Naive thymus-derived CD8-positive, alpha-beta T cell (primary cell): ENCODE results near the gene TFRC. TPM values are rescaled to one million over a fixed set of nuclear protein-coding genes. Genes with fewer than 3 reads are reported as not detected.
A peak's percentile ranks its signal among the peaks of the same experiment; 100 is the strongest.
"Not testable (repeated sequence)": the region's sequence is repeated elsewhere in the genome, so short reads cannot be mapped to it uniquely, and the experiment has no call there.

Experiments
- ATAC-seq, 2 donors: fragments of 150-1000 bp; cut with Tn5 transposase in 1 of 2; sonication (Bioruptor Pico), chemical (Tn5 transposase) in 1 of 2; 1 replicate in 1 of 2; 2 replicates in 1 of 2; pipeline ENCODE4 v1.10.0; 2021; ENCODE audit warnings: mild to moderate bottlenecking in 2 of 2, moderate library complexity in 2 of 2
- POLR2A ChIA-PET: fragments of 350-600 bp; sonication (Branson Sonifier 250); formaldehyde crosslinking; loops from one replicate; lab custom pipeline; 2021; ENCODE audit warnings: antibody characterized with exemption; lab: Charles Lee
- DNase-seq, 10 donors: peaks; one replicate each; pipeline versions ENCODE4 v3.0.0 to v3.0.0-alpha.2; 2020 to 2022
- H3K27ac Mint-ChIP-seq, 10 donors: one replicate each; pipeline ENCODE4 v1.8.0; 2020 to 2022; ENCODE audit warnings: mild to moderate bottlenecking in 10 of 10, mixed read lengths in 10 of 10, moderate library complexity in 4 of 10, inconsistent platforms in 1 of 10
- H3K27me3 Mint-ChIP-seq, 5 donors: one replicate each; pipeline ENCODE4 v1.8.0; 2021 to 2022; ENCODE audit warnings: mixed read lengths in 5 of 5
- H3K36me3 Mint-ChIP-seq, 3 donors: one replicate each; pipeline ENCODE4 v1.8.0; 2020 to 2022; ENCODE audit warnings: mixed read lengths in 3 of 3, mild to moderate bottlenecking in 2 of 3, inconsistent platforms in 1 of 3
- H3K4me1 Mint-ChIP-seq, 4 donors: one replicate each; pipeline ENCODE4 v1.8.0; 2021 to 2022; ENCODE audit warnings: mixed read lengths in 4 of 4
- H3K4me3 Mint-ChIP-seq, 10 donors: one replicate each; pipeline ENCODE4 v1.8.0; 2020 to 2022; ENCODE audit warnings: mild to moderate bottlenecking in 10 of 10, mixed read lengths in 10 of 10, moderate library complexity in 6 of 10, inconsistent platforms in 1 of 10
- H3K9me3 Mint-ChIP-seq, 9 donors: one replicate each; pipeline ENCODE4 v1.8.0; 2020 to 2022; ENCODE audit warnings: mixed read lengths in 9 of 9, mild to moderate bottlenecking in 3 of 9, inconsistent platforms in 1 of 9, moderate library complexity in 1 of 9
- polyA plus RNA-seq, 3 donors: library from polyadenylated mRNA; unstranded; fragments of 300-500 nt; fragmentation: Illumina TruSeq; gene quantifications; one replicate each; pipeline ENCODE4 v1.2.3, GENCODE V29; 2021
- total RNA-seq, 8 experiments: library from RNA in 2 of 8; stranded (reverse) in 2 of 8; gene quantifications; one replicate each; pipeline ENCODE4 v1.2.3 and lab custom pipeline; 2021 to 2026

The TFRC gene
- total and polyA plus RNA-seq, 5 experiments from 2014 or later, result 7.1 to 55.9 (median 14.5) TPM

DNA sequence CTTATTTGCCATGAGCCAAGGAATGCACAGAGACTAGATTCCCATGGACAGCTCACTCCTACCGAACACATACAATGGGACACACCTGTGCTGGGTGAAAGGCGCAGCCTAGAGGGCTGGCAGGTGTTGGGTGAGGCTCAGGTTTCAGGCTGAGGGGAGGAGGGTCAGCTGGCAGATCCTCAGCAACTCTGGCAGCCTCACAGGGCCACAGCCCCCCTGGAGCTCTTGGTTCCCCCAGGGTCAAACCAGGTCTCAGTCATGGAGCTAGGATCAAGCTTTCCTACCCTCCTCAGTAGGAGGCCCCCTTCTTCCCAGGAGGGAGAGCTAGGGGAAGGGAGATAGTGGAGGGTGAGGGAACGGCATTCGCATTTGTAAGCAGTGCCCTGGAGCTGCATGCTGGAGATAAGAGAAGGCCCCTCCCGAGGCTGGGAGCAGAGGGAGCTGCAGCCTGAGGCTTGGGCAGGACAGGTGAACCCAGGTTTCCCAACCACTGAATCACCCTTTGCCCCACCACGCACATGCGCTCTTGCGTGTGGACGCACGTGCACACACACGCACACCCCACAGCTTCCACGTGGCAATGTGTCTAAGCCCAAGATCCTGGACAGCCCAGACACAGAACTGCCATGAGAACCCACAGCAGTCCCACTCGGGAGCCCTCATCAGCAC, 26.3 kb upstream of the TFRC start:
- no peak for DNase-seq
- Mint-ChIP-seq H3K27me3 (no peaks in the 10 kb centered on the region), H3K9me3 (peaks cover 0 to 1% (median 0%) of the 10 kb centered on the region in 9 donors), H3K4me1 (peaks cover 0 to 16% (median 9%) of the 10 kb centered on the region in 4 donors), H3K36me3 (no peaks in the 10 kb centered on the region), H3K27ac (peak overlapping the region in 1 of 10 donors; percentile 16), H3K4me3 (no peak overlapping the region)
- POLR2A ChIA-PET, result no interaction called here
- no peak for ATAC-seq

DNA sequence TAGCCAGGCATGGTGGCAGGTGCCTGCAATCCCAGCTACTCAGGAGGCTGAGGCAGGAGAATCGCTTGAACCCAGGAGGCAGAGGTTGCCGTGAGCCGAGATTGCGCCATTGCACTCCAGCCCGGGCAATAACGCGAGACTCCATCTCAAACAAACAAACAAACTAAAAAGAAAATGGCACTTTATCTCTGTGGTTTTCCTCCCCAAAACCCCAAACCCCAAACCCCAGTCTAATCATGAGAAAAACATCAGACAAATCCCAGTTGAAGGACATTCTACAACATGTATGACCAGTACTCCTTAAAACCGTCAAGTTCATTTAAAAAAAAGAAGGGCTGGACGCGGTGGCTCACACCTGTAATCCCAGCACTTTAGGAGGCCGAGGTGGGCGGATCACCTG, 22.8 kb upstream of the TFRC start:
- H3K4me1 Mint-ChIP-seq, H3K27me3 Mint-ChIP-seq, H3K4me3 Mint-ChIP-seq, DNase-seq, H3K9me3 Mint-ChIP-seq, ATAC-seq, H3K36me3 Mint-ChIP-seq, POLR2A ChIA-PET: not testable (repeated sequence)
- peak overlapping the region in 1 of 10 donors; percentile 6 for H3K27ac Mint-ChIP-seq

DNA sequence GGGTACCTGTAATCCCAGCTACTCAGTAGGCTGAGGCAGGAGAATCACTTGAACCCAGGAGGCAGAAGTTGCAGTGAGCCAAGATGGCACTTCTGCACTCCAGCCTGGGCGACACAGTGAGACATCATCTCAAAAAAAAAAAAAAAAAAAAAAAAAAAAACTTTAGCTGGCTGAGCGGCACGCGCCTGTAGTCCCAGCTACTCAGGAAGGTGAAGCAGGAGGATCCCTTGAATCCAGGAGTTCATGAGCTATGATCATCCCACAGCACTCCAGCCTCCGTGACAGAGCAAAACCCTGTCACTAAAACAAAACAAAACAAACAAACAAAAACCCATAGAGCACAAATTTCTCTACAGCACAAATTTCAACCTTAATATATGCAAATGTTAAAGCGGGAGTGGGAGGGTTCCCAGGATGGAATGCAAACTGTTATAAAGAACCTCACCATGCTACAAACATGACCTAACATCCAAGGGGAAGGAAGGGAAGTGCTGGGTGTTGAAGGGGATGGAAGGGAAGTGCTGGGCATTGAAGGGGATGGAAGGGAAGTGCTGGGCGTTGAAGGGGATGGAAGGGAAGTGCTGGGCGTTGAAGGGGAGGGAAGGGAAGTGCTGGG, 16.6 kb upstream of the TFRC start:
- not testable (repeated sequence) for H3K9me3 Mint-ChIP-seq

DNA sequence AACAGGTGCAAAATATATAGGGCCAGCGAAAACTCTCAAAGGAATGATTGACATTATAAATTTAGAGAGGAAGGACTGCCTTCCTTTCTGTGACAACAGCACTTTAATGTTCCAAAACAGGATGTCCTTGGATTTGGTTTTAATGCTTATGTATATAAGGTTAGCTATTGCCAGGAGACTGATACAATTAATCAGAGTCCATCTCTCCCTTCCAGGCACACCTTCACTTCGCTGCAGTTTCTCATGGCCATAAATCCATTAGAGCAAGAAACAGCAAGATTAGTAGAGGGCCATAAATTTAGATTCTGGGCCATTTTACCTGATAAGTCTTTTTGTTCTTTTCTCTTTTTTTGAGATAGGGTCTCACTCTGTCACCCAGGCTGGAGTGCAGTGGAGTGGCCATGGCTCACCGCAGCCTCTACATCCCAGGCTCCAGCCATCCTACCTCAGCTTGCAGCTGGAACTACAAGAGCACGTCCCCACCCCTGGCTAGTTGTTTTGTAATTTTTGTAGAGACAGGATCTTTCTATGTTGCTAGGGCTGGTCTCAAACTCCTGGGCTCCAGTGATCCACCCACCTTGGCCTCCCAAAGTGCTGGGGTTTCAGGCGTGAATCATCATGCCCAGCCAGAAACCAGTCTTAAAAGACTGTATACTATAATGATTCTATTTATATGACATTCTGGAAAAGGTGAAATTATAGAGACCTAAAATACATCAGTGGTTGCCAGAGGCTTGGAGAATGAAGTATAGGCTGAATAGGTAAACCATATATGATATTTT, 15.7 kb upstream of the TFRC start:
- H3K27ac Mint-ChIP-seq, result peak overlapping the region in 7 of 10 donors; percentile 34 to 88 (median 58)
- H3K27me3 Mint-ChIP-seq, result no peaks in the 10 kb centered on the region
- no peaks in the 10 kb centered on the region for H3K36me3 Mint-ChIP-seq
- peaks cover 0 to 33% (median 3%) of the 10 kb centered on the region in 4 donors for H3K4me1 Mint-ChIP-seq
- no peak overlapping the region for H3K4me3 Mint-ChIP-seq
- peaks cover 0 to 3% (median 0%) of the 10 kb centered on the region in 9 donors for H3K9me3 Mint-ChIP-seq
- no peak for DNase-seq
- no peak for ATAC-seq
- POLR2A ChIA-PET, result no interaction called here

More for the DNA sequence above, 16.6 kb upstream of the TFRC start:
- not testable (repeated sequence) for ATAC-seq, H3K27me3 Mint-ChIP-seq, H3K36me3 Mint-ChIP-seq, DNase-seq
- H3K27ac Mint-ChIP-seq, result peak overlapping the region in 6 of 10 donors; percentile 47 to 85 (median 76)
- POLR2A ChIA-PET, result interaction anchor here (0.6 kb wide), 1 partner anchor 1358 kb away, joined by 4 read pairs; no protein-coding TSS in a partner anchor
- peaks cover 0 to 29% (median 3%) of the 10 kb centered on the region in 4 donors for H3K4me1 Mint-ChIP-seq
- peak overlapping the region in 1 of 10 donors; percentile 26 for H3K4me3 Mint-ChIP-seq

DNA sequence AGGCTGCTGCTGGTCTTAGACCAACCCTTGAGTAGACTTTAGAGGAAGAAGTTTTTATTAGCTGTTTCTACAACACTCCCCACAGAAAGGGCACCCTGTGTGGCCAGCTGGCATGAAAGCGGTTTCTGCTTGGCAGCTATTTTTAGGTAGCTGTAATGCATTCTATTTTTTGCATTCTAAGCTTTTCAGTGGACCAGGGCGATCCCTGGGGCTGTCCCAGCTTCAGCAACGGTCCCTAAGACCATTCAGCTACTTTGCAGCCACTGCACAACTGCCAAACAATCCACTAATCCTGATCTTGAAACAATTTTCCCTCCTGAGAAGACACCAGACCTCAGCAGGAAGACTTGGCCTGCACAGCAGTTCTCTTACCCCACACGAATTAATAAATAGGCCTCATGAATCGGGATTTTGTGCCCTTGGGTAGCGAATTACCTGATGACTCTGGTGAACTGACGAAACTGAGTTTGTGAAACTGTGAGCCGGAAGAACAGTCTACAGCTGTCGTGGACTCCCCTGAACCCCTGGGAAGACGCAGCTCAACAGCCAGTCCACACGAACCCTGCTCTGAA, 14.6 kb upstream of the TFRC start:
- peak overlapping the region in 3 of 10 donors; percentile 40 to 75 (median 48) for H3K27ac Mint-ChIP-seq
- H3K27me3 Mint-ChIP-seq, result no peaks in the 10 kb centered on the region
- H3K4me3 Mint-ChIP-seq, result peak overlapping the region in 1 of 10 donors; percentile 58
- H3K4me1 Mint-ChIP-seq, result peaks cover 0 to 33% (median 3%) of the 10 kb centered on the region in 4 donors
- ATAC-seq (no peak), DNase-seq (no peak)
- no peaks in the 10 kb centered on the region for H3K36me3 Mint-ChIP-seq
- no peaks in the 10 kb centered on the region for H3K9me3 Mint-ChIP-seq
- POLR2A ChIA-PET, result no interaction called here

DNA sequence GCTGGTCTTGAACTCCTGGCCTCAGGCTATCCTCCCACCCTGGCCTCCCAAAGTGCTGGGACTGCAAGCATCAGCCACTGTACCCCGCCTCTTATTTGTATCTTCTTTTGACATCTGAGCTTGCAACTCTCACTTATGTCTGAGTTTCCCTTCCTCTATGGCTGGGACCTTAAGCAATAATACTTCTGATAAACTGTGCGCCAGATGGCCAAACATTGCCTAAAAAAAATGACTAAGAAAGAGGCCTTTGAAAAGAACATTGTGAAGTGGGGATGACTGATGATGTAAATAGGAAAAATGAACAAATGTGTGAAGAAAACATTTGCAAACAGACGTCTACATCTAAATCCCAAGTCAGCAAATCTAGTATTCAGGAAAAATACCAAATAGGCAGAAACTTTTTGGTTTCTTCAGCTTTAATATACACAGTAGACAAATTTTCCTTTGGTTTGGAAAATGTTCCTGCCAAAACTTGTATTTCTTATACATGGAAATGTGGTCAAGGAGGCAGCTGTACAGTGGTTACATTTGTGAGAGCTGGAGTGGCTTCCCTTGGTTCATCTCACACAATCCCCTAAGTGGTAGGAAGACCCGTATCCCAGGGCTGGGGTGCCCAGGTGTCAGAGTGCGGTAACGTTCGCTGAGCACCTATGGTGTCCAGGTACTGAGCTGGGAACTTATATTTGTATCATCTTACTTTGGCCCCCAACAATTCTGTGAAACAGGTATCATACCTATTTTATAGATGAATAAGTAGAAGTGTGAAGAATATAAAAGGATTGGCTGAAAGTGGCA, 11.6 kb upstream of the TFRC start:
- H3K27me3 Mint-ChIP-seq, result no peaks in the 10 kb centered on the region
- H3K36me3 Mint-ChIP-seq, result no peaks in the 10 kb centered on the region
- DNase-seq (no peak), ATAC-seq (no peak)
- H3K4me3 Mint-ChIP-seq, result no peak overlapping the region
- H3K27ac Mint-ChIP-seq, result no peak overlapping the region
- POLR2A ChIA-PET, result interaction anchor here (0.6 kb wide), 1 partner anchor 767 kb away, joined by 6 read pairs; no protein-coding TSS in a partner anchor
- H3K4me1 Mint-ChIP-seq, result peaks cover 0 to 29% (median under 1%) of the 10 kb centered on the region in 4 donors
- H3K9me3 Mint-ChIP-seq, result no peaks in the 10 kb centered on the region

DNA sequence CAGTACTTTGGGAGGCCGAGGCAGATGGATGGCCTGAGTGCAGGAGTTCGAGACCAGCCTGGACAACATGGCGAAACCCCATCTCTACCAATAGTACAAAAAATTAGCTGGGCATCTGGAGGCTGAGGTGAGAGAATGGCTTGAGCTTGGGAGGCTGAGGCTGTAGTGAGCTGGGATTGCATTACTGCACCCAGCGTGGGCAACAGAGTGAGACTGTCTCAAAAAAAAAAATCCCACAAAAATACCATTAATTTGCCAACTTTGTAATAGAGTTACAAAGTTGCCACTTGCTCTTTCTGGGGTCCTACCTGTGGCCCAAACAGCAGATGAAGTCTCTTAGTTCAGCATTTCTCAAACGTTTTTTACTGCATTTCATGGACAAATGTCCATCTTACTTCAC, 6.0 kb upstream of the TFRC start:
- POLR2A ChIA-PET, result no interaction called here
- Mint-ChIP-seq H3K9me3 (no peaks in the 10 kb centered on the region), H3K27ac (peak overlapping the region in 1 of 10 donors; percentile 57), H3K4me1 (peaks cover 0 to 1% (median under 1%) of the 10 kb centered on the region in 4 donors), H3K4me3 (no peak overlapping the region), H3K27me3 (no peaks in the 10 kb centered on the region), H3K36me3 (no peaks in the 10 kb centered on the region)
- DNase-seq, result no peak
- no peak for ATAC-seq

DNA sequence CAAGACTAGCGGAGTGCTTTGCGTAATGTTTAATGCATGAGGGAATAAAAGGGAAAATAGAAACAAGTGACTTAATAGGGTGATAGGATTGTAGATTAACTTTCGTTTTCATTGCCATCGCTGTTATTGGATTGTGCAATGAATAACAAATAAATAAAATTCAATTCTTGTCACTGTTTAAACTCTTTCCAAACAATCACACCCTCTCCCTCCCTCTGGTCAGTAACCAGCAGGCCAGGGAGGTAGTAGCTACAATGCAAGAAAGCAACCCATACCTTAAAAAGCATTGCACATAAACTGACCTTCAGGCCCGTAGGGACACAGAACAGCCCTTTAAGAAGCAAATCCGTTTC, 705 bp upstream of the TFRC start:
- no peak for DNase-seq
- no peaks in the 10 kb centered on the region for H3K36me3 Mint-ChIP-seq
- POLR2A ChIA-PET, result no interaction called here
- H3K27ac Mint-ChIP-seq, result peak overlapping the region; percentile 89 to 99 (median 97)
- H3K9me3 Mint-ChIP-seq, result no peaks in the 10 kb centered on the region
- ATAC-seq, result no peak
- no peaks in the 10 kb centered on the region for H3K27me3 Mint-ChIP-seq
- peaks cover 16 to 43% (median 41%) of the 10 kb centered on the region in 4 donors for H3K4me1 Mint-ChIP-seq
- H3K4me3 Mint-ChIP-seq, result peak overlapping the region; percentile 84 to 99 (median 94)

DNA sequence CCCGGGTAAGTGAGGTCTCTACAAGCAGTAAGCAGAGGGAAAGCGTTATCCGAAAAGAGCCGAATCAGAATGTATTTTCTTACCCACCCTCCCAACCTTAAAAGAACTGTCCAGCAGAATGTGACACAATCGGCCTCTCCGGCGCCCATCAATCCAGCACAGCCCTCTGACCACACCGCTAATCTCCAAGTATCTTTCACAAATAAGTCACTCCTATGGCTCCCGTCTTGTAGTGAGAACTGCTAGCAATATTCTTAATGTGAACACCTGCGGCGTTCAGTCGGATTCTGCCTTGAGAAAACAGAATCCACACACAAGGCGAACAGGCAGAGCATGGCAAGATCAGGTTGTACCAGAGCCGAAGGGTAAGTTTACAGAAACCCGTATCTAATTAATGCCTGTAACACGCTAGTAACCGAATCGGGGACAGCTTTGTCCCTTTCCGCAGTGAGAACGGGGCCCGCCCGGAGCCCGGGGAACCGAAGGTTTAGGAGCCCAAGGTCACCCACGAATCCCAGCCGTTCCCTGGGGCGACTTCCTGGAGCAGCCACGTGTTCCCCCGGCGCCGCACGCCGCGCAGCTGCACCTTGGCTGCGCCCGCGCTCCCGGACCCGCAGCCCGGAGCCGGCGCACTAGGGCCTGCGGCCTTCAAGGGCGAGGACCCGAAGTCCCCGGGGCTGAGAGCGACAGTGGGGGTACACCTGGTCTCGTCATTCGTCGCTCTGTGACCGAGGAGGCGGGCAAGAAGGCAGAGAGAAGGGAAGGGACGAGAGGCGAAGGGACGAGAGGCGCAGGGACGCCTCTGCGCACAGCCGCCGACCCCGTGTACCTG, 672 bp downstream of the TFRC start:
- POLR2A ChIA-PET, result interaction anchor here (1.0 to 1.7 kb wide), 2 partner anchors 8 to 98 kb away, joined by 5 to 10 read pairs; no protein-coding TSS in a partner anchor
- DNase-seq, result peak; percentile 30 to 77 (median 56)
- Mint-ChIP-seq H3K4me1 (peaks cover 19 to 53% (median 49%) of the 10 kb centered on the region in 4 donors), H3K4me3 (peak overlapping the region; percentile 84 to 99 (median 94)), H3K9me3 (no peaks in the 10 kb centered on the region), H3K27me3 (no peaks in the 10 kb centered on the region), H3K27ac (peak overlapping the region; percentile 92 to 99 (median 97)), H3K36me3 (peaks cover 0 to 8% (median 0%) of the 10 kb centered on the region in 3 donors)
- ATAC-seq, result peak; percentile 61 to 62

DNA sequence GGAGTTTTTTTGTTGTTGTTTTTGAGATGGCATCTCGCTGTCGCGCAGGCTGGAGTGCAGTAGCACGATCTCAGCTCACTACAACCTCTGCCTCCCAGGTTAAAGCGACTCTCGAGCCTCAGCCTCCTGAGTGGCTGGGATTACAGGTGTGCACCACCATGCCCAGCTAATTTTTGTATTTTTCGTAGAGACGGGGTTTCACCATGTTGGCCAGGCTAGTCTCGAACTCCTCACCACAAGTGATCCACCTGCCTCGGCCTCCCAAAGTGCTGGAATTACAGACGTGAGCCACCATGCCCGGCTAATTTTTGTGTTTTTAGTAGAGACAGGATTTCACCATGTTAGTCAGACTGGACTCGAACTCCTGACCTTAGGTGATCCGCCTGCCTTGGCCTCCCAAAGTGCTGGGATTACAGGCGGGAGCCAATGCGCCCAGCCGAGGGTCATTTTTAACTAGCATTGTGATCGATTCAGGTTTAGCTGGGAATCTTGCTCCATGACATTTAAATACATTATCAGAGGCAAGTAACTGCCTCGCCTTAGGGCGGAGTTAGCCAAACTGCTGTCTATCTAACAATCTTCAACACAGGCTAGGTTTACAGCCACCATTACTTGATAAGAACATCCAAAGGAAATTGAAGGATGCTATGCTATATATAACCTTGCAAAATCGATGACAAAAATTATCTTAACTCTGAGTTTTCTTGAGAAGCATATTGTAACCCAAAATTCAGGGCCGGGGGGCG, 1.6 kb downstream of the TFRC start:
- H3K27ac Mint-ChIP-seq, result peak overlapping the region; percentile 57 to 99 (median 94)
- ATAC-seq, H3K27me3 Mint-ChIP-seq, DNase-seq, H3K9me3 Mint-ChIP-seq: not testable (repeated sequence)
- POLR2A ChIA-PET, result interaction anchor here (1.0 to 2.1 kb wide), 3 partner anchors 99 to 112 kb away, joined by 3 to 10 read pairs (median 8); no protein-coding TSS in a partner anchor
- H3K4me1 Mint-ChIP-seq, result peaks cover 19 to 53% (median 50%) of the 10 kb centered on the region in 4 donors
- H3K4me3 Mint-ChIP-seq, result peak overlapping the region; percentile 84 to 99 (median 94)
- peaks cover 0 to 15% (median 0%) of the 10 kb centered on the region in 3 donors for H3K36me3 Mint-ChIP-seq
